Measurements from ENCODE around the gene TRNAU1AP.
"Not testable (repeated sequence)": the region's sequence is repeated elsewhere in the genome, so short reads cannot be mapped to it uniquely, and the experiment has no call there.

Gene TRNAU1AP

GRCh38 chr1:28594686-28595411 lies 42.0 kb downstream of the TRNAU1AP start:
- not testable (repeated sequence) for DNase-seq (ENCODE audit: low spot score in 2 of 2); H3K9me3 Mint-ChIP-seq; H3K27me3 Mint-ChIP-seq; H3K27ac Mint-ChIP-seq; H3K4me3 Mint-ChIP-seq; H3K36me3 Mint-ChIP-seq; H3K4me1 Mint-ChIP-seq; ATAC-seq (ENCODE audit: low read depth)

- Mint-ChIP-seq H3K4me3 (no peak overlapping the region), H3K27ac (no peak overlapping the region), H3K27me3 (peaks cover 4% of the 10 kb centered on the region), H3K36me3 (peaks cover 8% of the 10 kb centered on the region), H3K9me3 (no peaks in the 10 kb centered on the region), H3K4me1 (peaks cover 3% of the 10 kb centered on the region)
- DNase-seq (ENCODE audit: low spot score in 2 of 2) = no peak
- no peak for ATAC-seq (ENCODE audit: low read depth)
These were observed 42.7 kb downstream of the TRNAU1AP start for GRCh38 chr1:28595412-28596191.

- not testable (repeated sequence) for H3K4me3 Mint-ChIP-seq; H3K4me1 Mint-ChIP-seq; ATAC-seq (ENCODE audit: low read depth); DNase-seq (ENCODE audit: low spot score in 2 of 2); H3K27me3 Mint-ChIP-seq; H3K36me3 Mint-ChIP-seq; H3K9me3 Mint-ChIP-seq; H3K27ac Mint-ChIP-seq
These were observed 43.4 kb downstream of the TRNAU1AP start for GRCh38 chr1:28596276-28596675.

GRCh38 chr1:28601696-28602095 lies 48.8 kb downstream of the TRNAU1AP start:
- DNase-seq (ENCODE audit: low spot score in 2 of 2) = no peak
- ATAC-seq (ENCODE audit: low read depth) = no peak
- H3K36me3 Mint-ChIP-seq = peaks cover 9% of the 10 kb centered on the region
- no peaks in the 10 kb centered on the region for H3K27me3 Mint-ChIP-seq
- H3K9me3 Mint-ChIP-seq = no peaks in the 10 kb centered on the region
- no peaks in the 10 kb centered on the region for H3K4me1 Mint-ChIP-seq
- H3K4me3 Mint-ChIP-seq = no peak overlapping the region
- H3K27ac Mint-ChIP-seq = no peak overlapping the region

GRCh38 chr1:28602536-28603439 lies 49.9 kb downstream of the TRNAU1AP start:
- Mint-ChIP-seq H3K36me3 (peaks cover 9% of the 10 kb centered on the region), H3K4me3 (no peak overlapping the region), H3K9me3 (no peaks in the 10 kb centered on the region), H3K27me3 (no peaks in the 10 kb centered on the region), H3K27ac (no peak overlapping the region), H3K4me1 (no peaks in the 10 kb centered on the region)
- ATAC-seq (ENCODE audit: low read depth) (peak; percentile 39), DNase-seq (ENCODE audit: low spot score in 2 of 2) (peak in 1 of 2 donors; percentile 14)

GRCh38 chr1:28604411-28604810 lies 51.5 kb downstream of the TRNAU1AP start:
- no peaks in the 10 kb centered on the region for H3K4me1 Mint-ChIP-seq
- no peak for ATAC-seq (ENCODE audit: low read depth)
- DNase-seq (ENCODE audit: low spot score in 2 of 2) = no peak
- no peak overlapping the region for H3K27ac Mint-ChIP-seq
- peaks cover 7% of the 10 kb centered on the region for H3K36me3 Mint-ChIP-seq
- no peaks in the 10 kb centered on the region for H3K27me3 Mint-ChIP-seq
- no peaks in the 10 kb centered on the region for H3K9me3 Mint-ChIP-seq
- no peak overlapping the region for H3K4me3 Mint-ChIP-seq

GRCh38 chr1:28604962-28605361 lies 52.1 kb downstream of the TRNAU1AP start:
- ATAC-seq (ENCODE audit: low read depth) (no peak), DNase-seq (ENCODE audit: low spot score in 2 of 2) (no peak)
- no peaks in the 10 kb centered on the region for H3K4me1 Mint-ChIP-seq
- H3K36me3 Mint-ChIP-seq = peaks cover 9% of the 10 kb centered on the region
- H3K27ac Mint-ChIP-seq = no peak overlapping the region
- no peaks in the 10 kb centered on the region for H3K9me3 Mint-ChIP-seq
- H3K4me3 Mint-ChIP-seq = no peak overlapping the region
- H3K27me3 Mint-ChIP-seq = no peaks in the 10 kb centered on the region

GRCh38 chr1:28606771-28607170 lies 53.9 kb downstream of the TRNAU1AP start:
- Mint-ChIP-seq H3K36me3 (peaks cover 11% of the 10 kb centered on the region), H3K4me1 (no peaks in the 10 kb centered on the region), H3K4me3 (no peak overlapping the region), H3K27me3 (no peaks in the 10 kb centered on the region), H3K27ac (no peak overlapping the region), H3K9me3 (no peaks in the 10 kb centered on the region)
- DNase-seq (ENCODE audit: low spot score in 2 of 2) (no peak), ATAC-seq (ENCODE audit: low read depth) (no peak)

GRCh38 chr1:28613175-28613574 lies 60.3 kb downstream of the TRNAU1AP start:
- H3K27me3 Mint-ChIP-seq = no peaks in the 10 kb centered on the region
- H3K9me3 Mint-ChIP-seq = no peaks in the 10 kb centered on the region
- H3K27ac Mint-ChIP-seq = no peak overlapping the region
- no peak overlapping the region for H3K4me3 Mint-ChIP-seq
- DNase-seq (ENCODE audit: low spot score in 2 of 2) = no peak
- no peak for ATAC-seq (ENCODE audit: low read depth)
- peaks cover 23% of the 10 kb centered on the region for H3K36me3 Mint-ChIP-seq
- no peaks in the 10 kb centered on the region for H3K4me1 Mint-ChIP-seq

All from memory B cell (primary cell).